Stimulated activated CD8-positive, alpha-beta memory T cell treated with anti-CD3 and anti-CD28 coated beads, Interleukin-15, amount 100 ng/mL, for 48 hours (primary cell): Measurements from ENCODE around the gene NANS.
A peak's percentile ranks its signal among the peaks of the same experiment; 100 is the strongest.
"Not testable (repeated sequence)": the region's sequence is repeated elsewhere in the genome, so short reads cannot be mapped to it uniquely, and the experiment has no call there.

Experiments used
- DNase-seq, 2 donors: peaks; one replicate each; pipeline ENCODE4 v3.0.0-alpha.2; 2020; ENCODE audit warnings: low read depth in 2 of 2

NANS gene

DNA sequence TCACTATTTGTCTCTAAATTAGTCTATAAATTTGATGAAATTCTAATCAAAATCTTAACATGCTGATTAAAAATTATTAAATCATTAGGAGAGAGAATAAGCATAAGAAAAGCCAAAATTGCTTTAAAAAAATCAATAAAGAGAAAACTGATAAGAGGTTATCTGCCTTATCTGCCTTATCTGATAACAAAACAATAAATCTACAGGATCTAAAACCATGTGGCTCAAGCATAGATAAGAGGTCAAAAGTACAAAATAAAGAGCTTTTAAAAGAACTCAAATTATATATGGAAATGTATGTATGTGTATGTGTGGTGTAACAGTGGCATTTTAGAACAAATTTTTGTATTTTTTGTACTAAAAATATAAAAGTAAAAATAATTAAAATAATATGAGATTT, 43.9 kb downstream of the NANS start:
- no peak for DNase-seq

DNA sequence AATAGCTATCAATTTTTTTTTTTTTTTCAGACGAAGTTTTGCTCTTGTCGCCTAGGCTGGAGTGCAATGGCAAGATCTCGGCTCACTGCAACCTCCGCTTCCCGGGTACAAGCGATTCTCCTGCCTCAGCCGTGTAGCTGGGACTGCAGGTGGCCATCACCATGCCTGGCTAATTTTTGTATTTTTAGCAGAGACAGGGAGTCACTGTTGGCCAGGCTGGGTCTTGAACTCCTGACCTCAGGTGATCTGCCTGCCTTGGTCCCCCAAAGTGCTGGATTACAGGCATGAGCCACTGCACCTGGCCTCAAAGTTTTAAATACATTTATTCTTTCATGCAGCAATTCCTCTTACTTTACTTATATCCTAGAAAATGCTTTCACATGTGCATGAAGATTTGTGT, 44.9 kb downstream of the NANS start:
- no peak for DNase-seq

DNA sequence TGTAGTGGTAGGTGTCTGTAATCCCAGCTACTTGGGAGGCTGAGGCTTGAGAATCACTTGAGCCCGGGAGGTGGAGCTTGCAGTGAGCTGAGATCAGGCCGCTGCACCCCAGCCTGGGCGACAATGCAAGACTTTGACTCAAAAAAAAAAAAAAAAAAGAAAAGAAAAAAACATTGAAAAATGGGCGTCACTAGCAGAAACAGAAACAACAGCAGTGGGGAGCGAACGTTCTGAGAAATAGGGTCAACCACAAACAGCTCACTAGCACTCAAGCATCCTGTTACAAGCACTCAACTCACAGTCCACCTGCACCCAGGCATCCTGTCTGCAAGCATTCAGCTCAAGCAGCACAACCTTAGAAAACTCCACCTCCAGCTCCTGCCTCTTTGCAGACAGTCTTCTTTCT, 45.3 kb downstream of the NANS start:
- DNase-seq: peak; percentile 50 to 65

DNA sequence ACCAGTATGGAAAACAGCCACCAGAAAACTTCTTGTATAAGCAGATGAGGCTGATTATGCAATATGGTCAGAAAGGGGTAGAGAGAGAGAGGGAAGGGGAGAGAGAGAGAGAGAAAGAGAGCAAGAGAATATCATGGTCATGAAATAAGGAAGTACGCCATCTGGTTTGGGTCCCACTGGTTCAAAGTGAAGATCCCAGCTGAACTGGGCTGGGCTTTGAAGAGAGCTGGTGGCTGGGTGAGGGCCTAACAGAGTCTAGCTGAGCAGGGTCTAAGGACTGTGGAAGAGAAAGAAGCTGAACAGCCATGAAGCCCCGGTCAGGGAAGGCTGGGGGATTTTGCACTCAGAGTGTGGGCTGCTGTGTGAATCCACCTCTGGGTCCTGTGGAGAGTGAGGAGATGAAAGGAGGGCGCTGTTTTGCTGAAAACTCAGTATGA, 47.9 kb downstream of the NANS start:
- DNase-seq: no peak

DNA sequence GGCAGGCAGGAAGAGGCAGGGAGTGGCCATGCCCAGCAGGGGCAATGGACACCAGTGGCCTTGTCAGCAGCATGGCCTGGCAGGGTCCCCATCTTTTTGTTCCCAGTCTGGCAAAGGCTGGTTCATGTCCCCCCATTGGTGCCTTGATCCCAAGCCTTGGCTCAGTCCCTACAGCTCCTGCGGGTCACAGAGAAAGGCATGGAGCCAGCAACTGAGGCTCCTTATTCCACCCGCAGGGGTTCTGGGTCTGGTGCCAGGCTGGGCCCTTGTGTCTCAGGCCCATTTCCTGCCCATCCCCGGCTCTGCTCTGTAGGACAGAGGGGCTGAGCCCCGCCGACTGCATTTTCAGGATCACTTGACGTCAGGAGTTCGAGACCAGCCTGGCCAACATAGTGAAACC, 48.5 kb downstream of the NANS start:
- DNase-seq: no peak

DNA sequence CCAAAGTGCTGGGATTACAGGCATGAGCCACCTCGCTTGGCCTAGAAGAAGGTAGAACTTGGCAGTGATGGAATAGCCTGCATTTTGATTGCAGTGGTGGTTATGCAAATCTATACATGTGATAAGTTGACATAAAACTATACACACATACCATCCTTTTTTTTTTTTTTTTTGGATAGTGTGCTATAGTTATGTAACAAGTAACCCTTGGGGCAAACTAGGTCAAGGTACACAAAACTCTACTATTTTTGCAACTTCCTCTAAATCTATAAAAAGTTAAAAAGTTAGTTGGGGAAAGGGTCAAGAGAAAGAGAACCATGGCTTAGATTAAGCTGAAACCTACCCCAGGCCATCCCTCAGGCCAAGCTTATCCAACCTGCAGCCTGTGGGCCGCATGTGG, 51.4 kb downstream of the NANS start:
- DNase-seq: no peak

DNA sequence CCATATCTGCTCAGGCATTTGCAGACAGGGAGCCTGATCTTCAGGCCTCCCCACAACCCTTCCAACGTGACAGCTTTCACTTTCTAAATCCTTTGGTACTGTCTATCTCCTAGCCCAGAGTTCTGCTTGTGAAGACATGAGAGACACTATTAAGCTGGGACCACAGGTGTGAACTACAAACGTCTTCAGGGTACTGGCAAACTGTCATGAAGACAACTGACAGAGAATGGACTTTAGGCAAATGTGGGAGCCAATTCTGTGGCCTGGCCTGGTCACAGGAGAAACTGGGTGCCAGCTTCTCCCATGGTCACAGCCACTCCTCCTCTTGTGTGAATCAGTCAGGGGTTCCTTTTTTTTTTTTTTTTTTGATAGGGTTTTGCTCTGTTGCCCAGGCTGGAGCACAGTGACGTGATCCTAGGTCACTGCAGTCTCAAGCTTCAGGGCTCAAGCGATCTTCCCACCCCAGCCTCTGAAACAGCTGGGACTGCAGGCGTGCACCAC, 52.0 kb downstream of the NANS start:
- DNase-seq: no peak

DNA sequence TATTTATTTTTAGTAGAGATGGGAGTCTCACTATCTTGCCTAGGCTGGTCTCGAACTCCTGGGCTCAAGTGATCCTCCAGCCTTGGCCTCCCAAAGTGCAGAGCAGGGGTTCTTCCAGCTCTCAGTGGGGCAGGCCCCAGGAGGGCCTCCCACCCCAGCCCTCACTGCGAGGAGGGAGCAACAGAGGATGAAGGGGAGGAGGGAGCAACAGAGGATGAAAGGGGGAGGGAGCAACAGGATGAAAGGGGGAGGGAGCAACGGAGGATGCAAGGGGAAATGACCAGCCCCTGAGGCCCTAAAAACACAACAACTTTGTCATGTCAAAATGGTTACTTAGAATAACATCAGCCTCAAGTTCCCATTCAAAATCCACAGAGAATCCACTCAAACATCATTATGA, 52.5 kb downstream of the NANS start:
- DNase-seq: no peak

DNA sequence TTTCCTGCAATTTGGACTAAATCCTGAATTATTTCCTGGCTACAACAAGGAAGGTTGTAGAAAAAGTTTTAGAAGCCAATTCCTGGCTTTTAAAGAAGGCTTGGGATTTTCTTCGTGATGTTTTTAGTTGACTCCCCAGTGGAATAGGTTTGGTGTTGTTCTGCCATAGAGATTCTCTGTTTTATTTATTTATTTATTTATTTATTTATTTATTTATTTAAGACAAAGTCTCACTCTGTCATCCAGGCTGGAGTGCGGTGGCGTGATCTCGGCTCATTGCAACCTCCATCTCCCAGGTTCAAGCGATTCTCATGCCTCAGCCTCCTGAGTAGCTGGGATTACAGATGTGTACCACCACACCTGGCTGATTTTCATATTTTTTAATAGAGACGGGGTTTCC, 60.6 kb downstream of the NANS start:
- not testable (repeated sequence) for DNase-seq

DNA sequence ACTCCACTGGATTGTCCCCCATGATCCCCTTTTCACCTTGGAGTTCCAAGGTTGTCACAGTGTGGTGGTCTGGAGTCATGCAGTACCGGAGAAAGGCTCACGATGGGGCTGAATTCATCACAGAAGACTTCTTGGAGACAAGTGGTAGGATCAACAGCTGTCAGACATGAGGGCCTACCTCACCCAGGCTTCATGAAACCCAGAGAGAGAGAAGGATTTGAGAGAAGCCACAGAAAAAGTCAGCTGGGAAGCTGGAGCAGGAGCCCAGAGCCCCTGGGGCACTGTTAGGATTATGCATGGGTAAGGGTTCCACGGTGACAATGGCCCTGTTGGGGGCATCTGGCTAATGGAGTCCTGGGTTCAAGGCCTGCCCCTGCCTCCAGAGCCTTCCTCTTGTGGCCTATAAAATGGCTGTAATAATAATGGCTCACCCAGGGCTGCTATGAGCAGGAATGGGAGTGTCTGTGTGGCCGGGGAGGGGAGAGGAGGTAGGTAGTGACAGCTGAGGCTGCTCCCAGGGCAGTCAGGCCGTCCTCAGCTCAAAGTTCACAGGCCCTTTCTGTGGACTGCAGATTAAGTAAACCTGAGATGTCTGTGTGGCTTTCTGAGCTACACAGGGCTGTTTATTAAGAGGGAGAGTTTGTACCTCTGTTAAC, 61.6 kb downstream of the NANS start:
- no peak for DNase-seq

DNA sequence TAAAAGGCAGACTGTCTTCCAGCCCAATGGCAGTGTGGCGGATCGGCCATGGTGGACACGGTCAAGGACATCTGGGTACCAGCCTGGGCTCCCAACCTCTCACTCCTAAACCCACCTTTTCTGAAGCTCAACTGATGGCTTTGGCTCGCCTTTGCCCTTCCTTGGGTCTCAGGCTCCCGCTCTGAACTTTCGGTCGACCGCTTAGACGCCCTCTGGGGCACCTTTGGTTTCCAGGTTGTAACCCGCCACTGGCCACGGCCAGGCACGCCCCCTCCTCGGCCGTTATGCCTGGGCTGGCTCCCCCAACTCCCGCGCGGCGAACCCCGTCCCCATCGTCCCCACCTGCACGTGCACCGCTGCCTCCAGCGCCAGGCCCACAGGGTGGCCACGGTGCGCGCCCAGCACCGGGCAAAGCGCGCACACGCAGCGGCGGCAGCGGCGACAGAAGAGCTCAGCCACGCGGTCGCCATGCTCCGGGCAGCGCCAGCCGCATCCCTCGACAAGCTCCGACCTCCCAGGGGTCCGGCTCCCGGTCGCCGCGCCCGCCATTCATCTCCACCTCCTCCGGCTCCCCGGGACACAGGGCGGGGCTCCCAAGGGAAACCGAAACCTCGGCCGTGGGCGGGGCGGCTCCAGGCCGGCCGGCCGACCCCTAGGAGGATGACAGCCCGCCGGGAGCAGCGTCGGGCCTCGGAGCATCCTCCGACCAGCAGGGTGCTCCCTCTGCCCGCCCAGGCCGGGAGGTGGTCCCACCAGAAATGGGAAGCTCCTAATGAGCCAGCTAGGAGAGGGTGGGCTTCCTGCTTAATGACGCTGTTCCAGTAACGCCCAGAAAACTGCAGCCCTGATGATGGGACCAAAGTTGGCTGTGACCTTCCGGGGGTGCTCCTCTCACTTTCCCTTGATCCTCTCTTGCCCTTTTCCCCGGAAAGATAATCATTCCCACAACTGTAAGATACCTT, 62.4 kb downstream of the NANS start, which contains the start of gene TRIM14:
TRIM14 (minus strand) TSS at position 583 of the 962 bp plus-strand sequence; CDS start at position 549, 34 bp downstream.
- peak; percentile 40 to 49 for DNase-seq

DNA sequence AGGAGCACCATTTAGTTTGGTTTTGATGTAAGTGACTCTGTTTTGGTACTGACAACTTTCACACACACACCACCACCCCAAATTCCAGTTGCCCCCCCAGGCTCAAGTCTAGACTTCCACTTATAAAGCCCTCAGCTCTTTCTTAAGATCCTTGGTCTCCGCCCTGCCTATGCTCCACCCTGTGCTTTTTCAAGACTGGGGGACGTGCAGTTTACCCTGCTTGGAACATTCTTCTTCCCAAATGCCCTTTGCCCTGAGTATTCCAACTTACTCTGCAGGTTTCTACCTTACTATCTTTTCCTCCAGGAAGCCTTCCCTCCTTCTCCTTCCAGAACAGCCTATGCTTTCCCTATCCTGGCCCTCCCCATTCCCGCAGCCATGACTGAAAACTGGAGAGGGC, 63.9 kb downstream of the NANS start:
- DNase-seq: no peak

DNA sequence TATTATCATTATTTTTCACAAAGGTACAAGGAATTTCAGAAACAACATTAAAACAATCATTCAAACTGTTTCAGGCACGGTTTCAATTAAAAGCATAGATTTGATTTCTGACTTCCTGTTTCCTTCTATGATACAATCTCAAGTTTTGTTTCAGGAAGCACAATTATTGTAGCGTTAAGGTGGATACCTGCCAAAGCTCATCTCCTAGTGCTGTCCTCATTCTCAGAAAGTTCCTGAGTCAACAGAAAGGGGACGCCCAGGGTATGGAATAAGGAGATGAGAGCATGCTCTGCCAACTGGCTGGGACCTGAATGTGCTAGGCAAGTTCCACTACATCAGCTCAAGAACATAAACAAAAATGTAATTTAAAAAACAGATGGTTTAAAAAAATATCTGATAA, 64.5 kb downstream of the NANS start:
- DNase-seq: no peak

DNA sequence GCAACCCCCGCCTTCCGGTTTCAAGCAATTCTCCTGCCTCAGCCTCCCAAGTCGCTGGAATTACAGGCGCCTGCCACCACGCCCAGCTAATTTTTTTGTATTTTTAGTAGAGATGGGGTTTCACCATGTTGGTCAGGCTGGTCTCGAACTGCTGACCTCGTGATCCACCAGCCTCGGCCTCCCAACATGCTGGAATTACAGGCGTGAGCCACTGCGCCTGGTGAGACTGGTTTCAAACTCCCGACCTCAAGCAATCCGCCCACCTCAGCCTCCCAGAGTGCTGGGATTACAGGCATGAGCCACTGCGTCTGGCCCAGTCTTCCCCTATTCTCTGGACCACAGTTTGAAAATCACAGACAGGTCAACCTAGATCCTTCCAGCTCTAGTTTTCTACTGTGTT, 67.6 kb downstream of the NANS start:
- DNase-seq: not testable (repeated sequence)

DNA sequence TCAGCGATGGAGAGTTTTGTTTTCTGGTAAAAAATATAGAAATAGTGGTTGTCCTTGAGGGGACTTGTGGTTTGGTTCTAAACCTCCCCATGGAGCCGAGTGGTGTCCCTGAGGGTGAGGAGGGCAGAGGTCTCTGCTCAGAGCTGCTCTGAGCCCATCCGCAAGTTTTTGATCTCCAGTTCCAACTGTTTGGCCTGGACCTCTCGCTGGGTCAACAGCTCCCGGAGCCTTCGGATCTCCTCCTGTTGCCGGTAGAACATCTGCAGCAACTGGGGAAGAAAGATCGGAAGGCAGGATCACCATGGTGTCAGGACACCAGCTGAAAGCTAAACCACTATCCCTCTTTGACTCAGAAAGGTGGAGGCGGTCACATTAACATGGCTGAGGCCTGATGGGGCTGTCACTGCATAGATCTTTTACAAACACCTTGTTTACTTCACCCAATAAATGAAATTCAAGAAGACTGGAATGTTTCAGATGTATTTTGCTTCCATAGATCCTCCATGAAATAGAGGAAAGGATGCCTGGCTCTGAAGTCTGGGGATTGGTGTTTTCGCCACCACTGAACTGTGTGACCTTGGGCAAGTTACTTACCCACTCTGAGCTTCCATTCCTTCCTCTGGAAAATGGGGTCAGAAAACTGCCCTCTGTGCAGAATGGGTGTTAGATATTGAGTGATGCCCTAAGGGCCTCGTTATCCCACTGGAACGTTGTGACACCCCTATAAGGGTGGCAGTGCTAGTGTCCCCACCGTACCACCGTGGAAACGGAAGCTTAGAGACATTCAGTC, 68.3 kb downstream of the NANS start:
- DNase-seq: no peak

DNA sequence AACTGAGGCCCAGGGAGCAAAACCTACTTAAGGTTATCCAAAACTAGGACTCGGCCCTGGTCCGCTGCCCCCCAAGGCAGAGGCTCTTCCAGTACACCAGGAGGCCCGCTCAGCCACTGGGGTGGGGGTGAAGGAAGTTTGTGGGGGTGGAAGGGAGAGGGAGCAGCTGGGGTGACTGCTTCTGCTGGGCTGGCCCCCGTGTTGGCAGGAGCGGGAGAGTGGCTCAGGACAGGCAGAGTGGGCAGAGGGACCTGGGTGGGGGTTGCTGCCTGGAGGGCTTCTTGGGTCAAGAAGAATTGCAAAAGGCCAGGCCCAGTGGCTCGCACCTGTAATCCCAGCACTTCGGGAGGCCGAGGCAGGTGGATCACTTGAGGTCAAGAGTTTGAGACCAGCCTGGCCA, 70.7 kb downstream of the NANS start:
- DNase-seq: no peak

DNA sequence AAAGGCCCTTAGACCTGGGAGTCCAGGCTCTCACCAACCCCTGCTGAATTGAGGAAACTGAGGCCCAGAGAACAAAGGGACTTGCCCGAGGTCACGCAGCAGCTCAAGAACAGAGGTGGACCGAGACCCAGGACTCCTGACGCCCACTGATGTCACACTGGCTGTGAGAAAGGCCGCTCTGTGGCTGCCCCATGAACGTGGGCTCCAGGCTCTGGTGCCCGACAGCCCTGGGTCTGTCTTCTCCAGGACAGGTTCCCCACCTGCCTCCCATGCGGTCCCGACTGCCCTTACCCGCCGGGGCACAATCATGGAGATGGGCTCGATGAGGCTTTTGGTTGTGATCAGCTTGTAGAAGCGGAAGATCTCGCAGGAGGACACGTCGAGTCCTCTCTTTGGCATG, 71.8 kb downstream of the NANS start:
- DNase-seq: no peak

DNA sequence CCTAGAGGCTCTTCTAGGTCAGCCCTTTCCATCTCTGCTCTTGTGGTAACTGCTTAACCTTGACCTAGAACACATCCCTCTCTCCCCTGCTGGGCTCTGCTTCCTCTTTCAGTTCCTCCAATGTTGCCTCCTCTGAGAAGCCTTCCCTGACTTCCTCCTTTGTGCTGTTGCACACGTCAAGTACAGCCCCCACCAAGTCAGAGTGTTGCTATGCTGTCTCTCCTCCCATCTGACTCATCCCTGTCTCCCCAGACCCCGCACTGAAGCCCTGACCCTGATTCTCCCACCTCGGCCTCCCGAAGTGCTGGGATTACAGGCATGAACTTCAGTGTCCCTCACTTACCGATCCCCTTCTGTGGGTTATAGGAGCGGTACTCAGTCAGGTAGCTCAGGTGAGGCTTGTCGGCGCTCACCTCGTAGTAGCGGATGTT, 72.9 kb downstream of the NANS start:
- DNase-seq: no peak

DNA sequence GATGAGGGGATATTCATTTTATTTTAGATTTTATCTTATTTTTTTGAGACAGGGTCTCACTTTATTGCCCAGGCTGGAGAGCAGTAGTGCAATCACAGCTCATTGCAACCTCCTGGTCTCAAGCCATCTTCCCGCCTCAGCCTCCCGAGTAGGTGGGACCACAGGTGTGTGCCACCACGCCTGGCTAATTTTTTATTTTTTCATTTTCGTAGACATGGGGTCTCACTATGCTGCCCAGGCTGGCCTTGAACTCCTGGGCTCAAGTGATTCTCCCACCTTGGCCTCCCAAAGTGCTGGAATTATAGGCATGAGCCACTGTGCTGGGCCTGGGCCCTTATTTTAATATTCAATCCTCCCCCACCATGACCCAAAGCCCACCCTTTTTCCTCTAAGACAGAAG, 73.5 kb downstream of the NANS start:
- not testable (repeated sequence) for DNase-seq

DNA sequence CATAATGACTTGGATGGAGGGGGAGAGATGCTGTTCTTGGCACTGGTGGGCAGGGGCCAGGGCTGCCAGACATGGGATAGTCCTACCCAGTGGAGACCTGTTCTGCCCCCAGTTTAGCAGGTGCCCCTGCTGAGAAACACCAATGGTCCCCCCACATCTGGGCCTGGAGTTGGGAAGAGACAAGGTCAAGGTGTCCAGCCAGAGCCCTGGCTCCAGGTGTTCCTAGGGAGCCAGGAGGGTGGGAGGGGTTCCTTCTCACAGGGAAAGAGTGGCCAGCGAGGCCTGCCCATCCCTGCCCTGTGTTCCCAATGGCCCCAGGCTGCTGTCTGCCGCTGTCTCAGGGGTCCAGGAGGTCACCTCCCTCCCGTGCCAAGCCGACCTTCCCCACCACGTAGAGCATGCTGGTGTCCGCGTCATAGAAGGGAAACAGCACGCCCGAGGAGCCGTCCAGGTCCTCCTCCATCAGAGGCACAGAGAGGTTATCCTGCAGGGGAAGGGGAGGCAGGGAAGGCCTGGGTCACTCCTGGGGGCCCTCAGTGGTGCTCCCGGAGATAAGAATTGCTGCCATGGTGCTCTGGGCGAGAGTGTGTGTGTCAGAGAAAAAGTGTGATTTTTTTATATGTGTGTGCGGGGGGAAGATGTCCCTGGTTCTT, 74.2 kb downstream of the NANS start:
- no peak for DNase-seq

DNA sequence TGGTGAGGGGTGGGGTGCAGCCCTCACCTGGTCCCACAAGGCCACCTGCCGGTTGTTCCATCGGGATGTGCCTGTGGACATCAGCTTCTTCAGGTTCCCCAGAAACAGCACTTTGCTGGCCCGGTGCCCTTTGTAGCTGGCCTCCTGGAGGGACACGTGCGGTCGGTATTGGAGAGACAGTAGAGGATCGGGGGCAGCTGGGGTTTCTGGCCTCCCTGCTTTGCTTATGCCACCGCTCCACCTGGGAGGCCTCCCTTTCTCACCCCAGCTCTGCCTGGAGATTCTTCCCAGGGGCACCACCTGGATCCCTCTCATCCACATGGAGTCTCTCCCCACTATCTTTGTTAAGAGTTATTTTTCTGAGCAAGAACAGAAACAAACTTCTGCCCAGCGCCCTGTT, 75.6 kb downstream of the NANS start:
- no peak for DNase-seq
